GM10266 (cell line): Measurements from ENCODE around the gene SLC17A4.

Experiments
- DNase-seq: peaks from one replicate; pipeline ENCODE4 v3.0.0; 2012; ENCODE audit errors: extremely low spot score
- TF ChIP-seq, protein P1 (sequence below): IDR thresholded peaks from 2 replicates; pipeline ENCODE4 v1.5.1; 2012; ENCODE audit warnings: mild to moderate bottlenecking, low read depth; ENCODE audit not compliant: control insufficient read depth, insufficient read depth; ENCODE audit errors: missing control alignments

The SLC17A4 gene, protein sequence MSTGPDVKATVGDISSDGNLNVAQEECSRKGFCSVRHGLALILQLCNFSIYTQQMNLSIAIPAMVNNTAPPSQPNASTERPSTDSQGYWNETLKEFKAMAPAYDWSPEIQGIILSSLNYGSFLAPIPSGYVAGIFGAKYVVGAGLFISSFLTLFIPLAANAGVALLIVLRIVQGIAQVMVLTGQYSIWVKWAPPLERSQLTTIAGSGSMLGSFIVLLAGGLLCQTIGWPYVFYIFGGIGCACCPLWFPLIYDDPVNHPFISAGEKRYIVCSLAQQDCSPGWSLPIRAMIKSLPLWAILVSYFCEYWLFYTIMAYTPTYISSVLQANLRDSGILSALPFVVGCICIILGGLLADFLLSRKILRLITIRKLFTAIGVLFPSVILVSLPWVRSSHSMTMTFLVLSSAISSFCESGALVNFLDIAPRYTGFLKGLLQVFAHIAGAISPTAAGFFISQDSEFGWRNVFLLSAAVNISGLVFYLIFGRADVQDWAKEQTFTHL

DNA sequence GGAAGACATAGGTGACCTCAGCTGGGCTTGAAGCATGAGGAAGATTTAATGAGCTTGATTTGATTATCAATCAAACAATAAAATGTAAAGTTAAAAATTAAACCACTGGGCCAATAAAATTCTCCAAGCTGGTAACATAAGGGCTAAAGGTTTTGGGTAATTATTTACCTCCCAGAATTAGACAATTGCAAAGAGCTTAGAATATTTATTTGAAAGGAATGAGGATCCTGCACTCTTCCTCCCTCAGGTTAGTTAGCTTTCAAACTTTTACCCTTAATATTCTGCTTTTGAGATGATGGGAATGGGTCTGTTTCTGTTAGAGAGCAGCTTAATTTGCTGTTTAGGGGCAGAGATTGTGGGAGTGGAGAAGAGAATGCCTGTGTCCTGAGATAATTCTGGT lies at the start of gene SLC17A4:
SLC17A4 (plus strand) TSS at position 208 of the 400 bp plus-strand sequence. CDS start 7,221 bp downstream, outside the sequence.
- TF ChIP-seq, protein P1, sequence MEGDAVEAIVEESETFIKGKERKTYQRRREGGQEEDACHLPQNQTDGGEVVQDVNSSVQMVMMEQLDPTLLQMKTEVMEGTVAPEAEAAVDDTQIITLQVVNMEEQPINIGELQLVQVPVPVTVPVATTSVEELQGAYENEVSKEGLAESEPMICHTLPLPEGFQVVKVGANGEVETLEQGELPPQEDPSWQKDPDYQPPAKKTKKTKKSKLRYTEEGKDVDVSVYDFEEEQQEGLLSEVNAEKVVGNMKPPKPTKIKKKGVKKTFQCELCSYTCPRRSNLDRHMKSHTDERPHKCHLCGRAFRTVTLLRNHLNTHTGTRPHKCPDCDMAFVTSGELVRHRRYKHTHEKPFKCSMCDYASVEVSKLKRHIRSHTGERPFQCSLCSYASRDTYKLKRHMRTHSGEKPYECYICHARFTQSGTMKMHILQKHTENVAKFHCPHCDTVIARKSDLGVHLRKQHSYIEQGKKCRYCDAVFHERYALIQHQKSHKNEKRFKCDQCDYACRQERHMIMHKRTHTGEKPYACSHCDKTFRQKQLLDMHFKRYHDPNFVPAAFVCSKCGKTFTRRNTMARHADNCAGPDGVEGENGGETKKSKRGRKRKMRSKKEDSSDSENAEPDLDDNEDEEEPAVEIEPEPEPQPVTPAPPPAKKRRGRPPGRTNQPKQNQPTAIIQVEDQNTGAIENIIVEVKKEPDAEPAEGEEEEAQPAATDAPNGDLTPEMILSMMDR, result no peak
- no peak for DNase-seq

- TF ChIP-seq, protein P1, result no peak
- DNase-seq, result no peak
Observed at GRCh38 chr6:25706314-25707014, 48.1 kb upstream of the SLC17A4 start.

GRCh38 chr6:25709761-25710160 lies 44.8 kb upstream of the SLC17A4 start:
- DNase-seq, result no peak
- TF ChIP-seq, protein P1, result no peak

- DNase-seq, result no peak
- TF ChIP-seq, protein P1, result no peak
Observed at GRCh38 chr6:25710287-25710686, 44.3 kb upstream of the SLC17A4 start.

GRCh38 chr6:25713824-25714223 lies 40.7 kb upstream of the SLC17A4 start:
- no peak for DNase-seq

DNA sequence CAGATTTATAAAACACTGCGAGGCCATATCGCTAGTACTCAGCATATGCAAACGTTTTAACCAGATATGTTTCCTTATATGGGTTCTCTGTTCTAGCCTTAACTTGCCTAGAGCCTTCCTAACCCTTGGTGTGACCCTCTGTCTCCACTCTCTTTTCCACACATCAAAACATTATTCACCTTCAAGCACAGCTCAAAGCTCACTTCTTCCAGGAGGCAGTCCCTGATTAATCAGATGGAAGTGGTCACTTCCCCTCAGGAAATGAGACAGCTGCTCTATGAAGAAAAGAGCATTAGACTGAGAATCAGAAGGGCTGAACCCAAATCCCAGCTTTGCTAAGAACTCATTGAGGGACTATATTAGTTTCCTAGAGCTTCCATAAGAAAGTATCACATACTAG lies 39.8 kb upstream of the SLC17A4 start:
- TF ChIP-seq, protein P1, result no peak

More at GRCh38 chr6:25713824-25714223, 40.7 kb upstream of the SLC17A4 start:
- TF ChIP-seq, protein P1, result no peak

More for the DNA sequence above, 39.8 kb upstream of the SLC17A4 start:
- no peak for DNase-seq
